IMR-90 (cell line): Measurements from ENCODE around the gene KLHL28.

ENCODE experiments used
- CEBPB ChIP-seq: IDR thresholded peaks from 2 replicates; pipeline ENCODE4 v1.6.1; 2012; ENCODE audit warnings: low read depth, low read length, improper control_type of control experiment
- CHD1 ChIP-seq: IDR thresholded peaks from 2 replicates; pipeline ENCODE4 v1.6.1; 2012; ENCODE audit warnings: low read depth, low read length, improper control_type of control experiment
- ELK1 ChIP-seq: fragments of 150-350 bp; IDR thresholded peaks from 2 replicates; pipeline ENCODE4 v1.6.1; 2016; ENCODE audit warnings: low read depth, mild to moderate bottlenecking, low read length, moderate library complexity, borderline replicate concordance
- FOS ChIP-seq: fragments of 150-350 bp; IDR thresholded peaks from 2 replicates; pipeline ENCODE4 v1.6.1; 2016; ENCODE audit warnings: low read depth, low read length
- MAZ ChIP-seq: IDR thresholded peaks from 2 replicates; pipeline ENCODE4 v1.6.1; 2012; ENCODE audit warnings: low read depth, mild to moderate bottlenecking, low read length, improper control_type of control experiment, moderate library complexity, borderline replicate concordance
- POLR2A ChIP-seq: IDR thresholded peaks from 2 replicates; pipeline ENCODE4 v1.6.1; 2012; ENCODE audit warnings: mild to moderate bottlenecking, low read depth, low read length
- RCOR1 ChIP-seq: IDR thresholded peaks from 2 replicates; pipeline ENCODE4 v1.6.1; 2012; ENCODE audit warnings: mild to moderate bottlenecking, low read length, improper control_type of control experiment; ENCODE audit not compliant: insufficient replicate concordance
- RFX5 ChIP-seq: IDR thresholded peaks from 2 replicates; pipeline ENCODE4 v1.8.0; 2012; ENCODE audit warnings: low read depth, mild to moderate bottlenecking, low read length, moderate library complexity
- TF ChIP-seq, protein P1 (sequence below): conservative IDR thresholded peaks from 2 replicates; pipeline ENCODE4 v1.5.1; 2012; ENCODE audit warnings: mild to moderate bottlenecking, low read depth, low read length, improper control_type of control experiment

GRCh38 chr14:44898551-44898950 lies 63.2 kb downstream of the KLHL28 start:
- TF ChIP-seq, protein P1, sequence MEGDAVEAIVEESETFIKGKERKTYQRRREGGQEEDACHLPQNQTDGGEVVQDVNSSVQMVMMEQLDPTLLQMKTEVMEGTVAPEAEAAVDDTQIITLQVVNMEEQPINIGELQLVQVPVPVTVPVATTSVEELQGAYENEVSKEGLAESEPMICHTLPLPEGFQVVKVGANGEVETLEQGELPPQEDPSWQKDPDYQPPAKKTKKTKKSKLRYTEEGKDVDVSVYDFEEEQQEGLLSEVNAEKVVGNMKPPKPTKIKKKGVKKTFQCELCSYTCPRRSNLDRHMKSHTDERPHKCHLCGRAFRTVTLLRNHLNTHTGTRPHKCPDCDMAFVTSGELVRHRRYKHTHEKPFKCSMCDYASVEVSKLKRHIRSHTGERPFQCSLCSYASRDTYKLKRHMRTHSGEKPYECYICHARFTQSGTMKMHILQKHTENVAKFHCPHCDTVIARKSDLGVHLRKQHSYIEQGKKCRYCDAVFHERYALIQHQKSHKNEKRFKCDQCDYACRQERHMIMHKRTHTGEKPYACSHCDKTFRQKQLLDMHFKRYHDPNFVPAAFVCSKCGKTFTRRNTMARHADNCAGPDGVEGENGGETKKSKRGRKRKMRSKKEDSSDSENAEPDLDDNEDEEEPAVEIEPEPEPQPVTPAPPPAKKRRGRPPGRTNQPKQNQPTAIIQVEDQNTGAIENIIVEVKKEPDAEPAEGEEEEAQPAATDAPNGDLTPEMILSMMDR, result no peak
- TF ChIP-seq POLR2A, result no peak
- no peak for TF ChIP-seq FOS
- TF ChIP-seq RCOR1, result no peak
- no peak for TF ChIP-seq ELK1
- no peak for TF ChIP-seq CEBPB
- no peak for TF ChIP-seq MAZ
- no peak for TF ChIP-seq RFX5
- no peak for TF ChIP-seq CHD1
